HFFc6 (cell line): ENCODE data around the gene AGA. TPM values are rescaled to one million over a fixed set of nuclear protein-coding genes. Genes with fewer than 3 reads are reported as not detected.
A peak's percentile ranks its signal among the peaks of the same experiment; 100 is the strongest.

Source experiments
- DNase-seq: peaks from one replicate; pipeline ENCODE4 v3.0.0-alpha.2; 2018
- H3K27ac Mint-ChIP-seq: 2 replicates; pipeline ENCODE4 v1.8.0; 2020; ENCODE audit warnings: mild to moderate bottlenecking, mixed read lengths
- H3K27me3 Mint-ChIP-seq: 2 replicates; pipeline ENCODE4 v1.8.0; 2021; ENCODE audit warnings: mild to moderate bottlenecking, moderate library complexity, mixed read lengths; ENCODE audit not compliant: insufficient read depth
- H3K36me3 Mint-ChIP-seq: 2 replicates; pipeline ENCODE4 v1.8.0; 2021; ENCODE audit warnings: low read depth, mixed read lengths
- H3K4me1 Mint-ChIP-seq: 2 replicates; pipeline ENCODE4 v1.8.0; 2020; ENCODE audit warnings: low read depth, mixed read lengths
- H3K4me3 Mint-ChIP-seq: 2 replicates; pipeline ENCODE4 v1.8.0; 2020; ENCODE audit warnings: mild to moderate bottlenecking, moderate library complexity, mixed read lengths
- H3K9me3 Mint-ChIP-seq: 2 replicates; pipeline ENCODE4 v1.8.0; 2020; ENCODE audit warnings: mild to moderate bottlenecking, mixed read lengths
- CTCF ChIP-seq: fragments of 200-600 bp; sonication (generic); IDR thresholded peaks from 2 replicates; pipeline ENCODE4 v1.5.0; 2021; ENCODE audit warnings: antibody characterized with exemption, mild to moderate bottlenecking
- total RNA-seq, 6 experiments: library from RNA; stranded (reverse); fragmentation: NEBNext Ultra II Directional; extraction: Animal tissue kit (Norgen Biotek cat#: 25700); gene quantifications; 2 replicates in 1 of 6; 3 replicates in 5 of 6; pipeline ENCODE4 v1.2.3, GENCODE V29; 2021

The AGA gene
- total RNA-seq, 6 experiments from 2014 or later = 41.5 to 53.7 (median 47.4) TPM

DNA sequence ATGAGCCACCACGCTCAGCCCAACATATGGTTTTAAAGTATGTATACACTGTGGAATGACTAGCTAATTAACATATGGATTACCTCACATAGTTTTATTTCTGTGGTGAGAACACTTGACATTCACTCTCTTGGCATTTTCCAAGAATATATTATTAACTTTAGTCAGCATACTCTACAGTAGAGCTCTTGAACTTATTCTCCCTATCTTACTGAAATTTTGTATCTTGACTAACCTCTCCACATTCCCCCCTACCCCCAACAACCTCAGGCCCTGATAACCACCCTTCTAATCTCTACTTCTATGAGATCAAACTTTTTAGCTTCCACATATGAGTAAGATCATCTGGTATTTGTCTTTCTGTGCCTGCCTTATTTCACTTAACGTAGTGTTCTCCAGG lies 38.6 kb upstream of the AGA start:
- Mint-ChIP-seq H3K4me1 (peaks cover 90% of the 10 kb centered on the region), H3K27ac (peak overlapping the region; percentile 84), H3K4me3 (peak overlapping the region; percentile 38), H3K9me3 (no peaks in the 10 kb centered on the region), H3K27me3 (peaks cover 2% of the 10 kb centered on the region; the same call in 1 of the 2 replicates), H3K36me3 (peaks cover 17% of the 10 kb centered on the region; the same call in 1 of the 2 replicates)
- peak; percentile 83 for DNase-seq
- no peak for TF ChIP-seq CTCF

DNA sequence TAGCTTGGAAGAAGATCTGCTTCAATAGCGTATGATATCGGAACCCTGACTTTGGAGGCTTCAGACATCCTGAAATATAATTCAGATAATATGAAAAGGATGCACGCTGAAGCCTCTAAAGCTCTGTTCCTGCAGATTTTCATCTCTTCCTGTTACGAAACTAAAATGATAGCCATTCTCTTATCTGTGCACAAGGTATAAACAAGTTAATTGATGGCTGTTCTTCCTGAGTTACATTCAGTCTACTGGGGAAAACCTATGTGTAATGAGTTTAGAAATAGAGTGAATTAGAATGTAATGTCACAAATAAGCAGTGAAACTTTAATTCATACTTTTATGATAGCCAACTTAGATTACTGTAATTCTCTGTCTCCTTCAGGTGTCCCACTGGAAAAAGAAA lies 36.8 kb upstream of the AGA start:
- H3K4me1 Mint-ChIP-seq = peaks cover 85% of the 10 kb centered on the region
- H3K36me3 Mint-ChIP-seq = peaks cover 21% of the 10 kb centered on the region; the same call in 1 of the 2 replicates

GRCh38 chr4:177478496-177478895 lies 36.3 kb upstream of the AGA start:
- H3K27me3 Mint-ChIP-seq = no peaks in the 10 kb centered on the region
- peaks cover 21% of the 10 kb centered on the region; the same call in 1 of the 2 replicates for H3K36me3 Mint-ChIP-seq
- H3K27ac Mint-ChIP-seq = peak overlapping the region; percentile 60
- H3K9me3 Mint-ChIP-seq = no peaks in the 10 kb centered on the region
- no peak for TF ChIP-seq CTCF
- no peak overlapping the region for H3K4me3 Mint-ChIP-seq
- DNase-seq = no peak
- H3K4me1 Mint-ChIP-seq = peaks cover 81% of the 10 kb centered on the region

More for the DNA sequence above, 36.8 kb upstream of the AGA start:
- no peak for TF ChIP-seq CTCF
- Mint-ChIP-seq H3K4me3 (peak overlapping the region; percentile 5; the same call in 1 of the 2 replicates), H3K27me3 (no peaks in the 10 kb centered on the region), H3K9me3 (no peaks in the 10 kb centered on the region), H3K27ac (peak overlapping the region; percentile 60)
- DNase-seq = no peak

DNA sequence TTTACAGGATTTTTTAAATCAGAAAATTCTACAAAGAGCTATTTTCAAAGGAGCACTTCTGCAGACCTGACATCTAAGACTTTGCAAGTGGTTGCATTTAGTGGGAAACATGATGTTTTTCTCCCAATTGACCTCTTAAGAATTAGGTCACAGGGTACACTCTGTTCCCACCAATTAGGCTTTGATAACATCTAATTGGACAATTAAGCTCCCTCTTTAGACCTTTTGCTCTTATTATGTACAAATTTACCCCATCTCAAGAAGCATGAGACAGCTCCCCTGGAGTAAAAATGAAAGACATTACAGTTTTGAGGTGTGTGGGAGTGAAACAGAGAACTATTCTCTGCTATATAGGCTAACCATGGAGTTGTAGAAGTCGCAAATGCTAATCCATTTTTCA lies 31.8 kb upstream of the AGA start:
- Mint-ChIP-seq H3K4me1 (peaks cover 52% of the 10 kb centered on the region), H3K27ac (no peak overlapping the region), H3K4me3 (no peak overlapping the region), H3K36me3 (peaks cover 29% of the 10 kb centered on the region), H3K9me3 (no peaks in the 10 kb centered on the region), H3K27me3 (no peaks in the 10 kb centered on the region)
- no peak for TF ChIP-seq CTCF
- no peak for DNase-seq

- H3K27ac Mint-ChIP-seq = peak overlapping the region; percentile 66
- DNase-seq = peak; percentile 53
- H3K4me1 Mint-ChIP-seq = peaks cover 61% of the 10 kb centered on the region
- H3K36me3 Mint-ChIP-seq = peaks cover 16% of the 10 kb centered on the region
- TF ChIP-seq CTCF = no peak
- H3K27me3 Mint-ChIP-seq = no peaks in the 10 kb centered on the region; the same call in 1 of the 2 replicates
- H3K4me3 Mint-ChIP-seq = peak overlapping the region; percentile 5
- no peaks in the 10 kb centered on the region for H3K9me3 Mint-ChIP-seq
Observed at GRCh38 chr4:177464026-177464425, 21.8 kb upstream of the AGA start.
